Measurements from ENCODE around the gene SLC22A3.

SLC22A3 gene

DNA sequence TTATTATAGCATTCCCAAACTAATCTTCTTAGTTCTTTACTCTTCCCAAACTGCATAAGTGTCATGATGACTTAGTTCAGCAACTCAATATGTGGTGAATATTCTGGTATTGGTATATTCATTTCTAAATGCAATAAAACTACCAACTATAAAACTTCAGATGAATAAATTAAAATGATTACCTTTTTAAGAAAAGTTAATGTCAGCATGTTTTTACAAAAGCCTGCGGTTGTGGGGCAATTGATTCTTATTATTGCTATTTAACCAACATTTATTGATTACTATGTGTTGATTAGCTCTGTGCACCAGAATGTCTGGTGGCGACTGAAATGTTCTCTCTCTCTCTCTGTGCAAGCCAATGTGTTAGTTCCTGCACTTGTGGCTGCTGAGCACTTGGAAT is 5.0 kb upstream of the SLC22A3 start:
- CTCF ChIA-PET: no interaction called here
- TF ChIP-seq, protein P1, sequence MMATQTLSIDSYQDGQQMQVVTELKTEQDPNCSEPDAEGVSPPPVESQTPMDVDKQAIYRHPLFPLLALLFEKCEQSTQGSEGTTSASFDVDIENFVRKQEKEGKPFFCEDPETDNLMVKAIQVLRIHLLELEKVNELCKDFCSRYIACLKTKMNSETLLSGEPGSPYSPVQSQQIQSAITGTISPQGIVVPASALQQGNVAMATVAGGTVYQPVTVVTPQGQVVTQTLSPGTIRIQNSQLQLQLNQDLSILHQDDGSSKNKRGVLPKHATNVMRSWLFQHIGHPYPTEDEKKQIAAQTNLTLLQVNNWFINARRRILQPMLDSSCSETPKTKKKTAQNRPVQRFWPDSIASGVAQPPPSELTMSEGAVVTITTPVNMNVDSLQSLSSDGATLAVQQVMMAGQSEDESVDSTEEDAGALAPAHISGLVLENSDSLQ (IDR thresholded peaks at IDR 0.05): no peak
- TF ChIP-seq NFRKB (IDR thresholded peaks at IDR 0.05) (no peak), HDGF (IDR thresholded peaks at IDR 0.05; ENCODE audit: borderline replicate concordance) (no peak), SUZ12 (IDR thresholded peaks at IDR 0.05) (no peak), L3MBTL2 (conservative IDR thresholded peaks at IDR 0.05) (no peak), FOXK2 (IDR thresholded peaks at IDR 0.05) (no peak), ZNF384 (IDR thresholded peaks at IDR 0.05) (no peak), ELF4 (IDR thresholded peaks at IDR 0.05) (no peak), SP1 (IDR thresholded peaks at IDR 0.05) (no peak), CTBP1 (IDR thresholded peaks at IDR 0.05; ENCODE audit: borderline replicate concordance) (no peak)
- POLR2A ChIA-PET: no interaction called here

DNA sequence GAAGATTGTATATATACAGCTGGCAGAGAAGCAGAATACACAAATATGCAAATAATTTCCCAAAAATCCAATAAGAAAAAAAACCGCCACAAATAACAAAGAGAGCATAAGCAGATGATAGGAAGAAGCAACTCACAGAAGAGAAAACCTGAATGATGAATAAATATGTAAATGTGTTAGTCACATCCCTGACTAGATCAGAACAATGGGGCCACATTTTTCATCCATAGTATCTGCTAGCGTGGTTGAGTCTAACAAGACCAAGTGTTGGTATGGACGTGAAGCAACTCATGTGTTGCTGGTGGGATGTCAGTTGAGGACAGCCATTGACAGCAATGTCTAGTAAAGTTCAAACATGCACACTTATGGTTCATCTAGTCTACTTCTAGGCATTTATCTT is 3.9 kb upstream of the SLC22A3 start:
- no peak for DNase-seq (ENCODE audit: extremely low spot score)
- CTCF ChIA-PET: no interaction called here
- POLR2A ChIA-PET: no interaction called here
- TF ChIP-seq, protein P1 (IDR thresholded peaks at IDR 0.05): no peak
- no peak for TF ChIP-seq L3MBTL2 (conservative IDR thresholded peaks at IDR 0.05)
- no peak for TF ChIP-seq SP1 (IDR thresholded peaks at IDR 0.05)
- no peak for TF ChIP-seq BHLHE40 (IDR thresholded peaks at IDR 0.05; ENCODE audit: borderline replicate concordance)
- no peak for TF ChIP-seq FOXM1 (IDR thresholded peaks at IDR 0.05; ENCODE audit: borderline replicate concordance)
- no peak for TF ChIP-seq ARNT (IDR thresholded peaks at IDR 0.05)
- TF ChIP-seq NFRKB (IDR thresholded peaks at IDR 0.05): no peak
- no peak for TF ChIP-seq TARDBP (IDR thresholded peaks at IDR 0.05)
- no peak for TF ChIP-seq LEF1 (IDR thresholded peaks at IDR 0.05; ENCODE audit: borderline replicate concordance)
- TF ChIP-seq FOXA1 (IDR thresholded peaks at IDR 0.05): no peak
- no peak for TF ChIP-seq HDGF (IDR thresholded peaks at IDR 0.05; ENCODE audit: borderline replicate concordance)
- TF ChIP-seq ZNF384 (IDR thresholded peaks at IDR 0.05): no peak
- no peak for TF ChIP-seq FOXK2 (IDR thresholded peaks at IDR 0.05)
- no peak for TF ChIP-seq SUZ12 (IDR thresholded peaks at IDR 0.05)

More for the DNA sequence above, 5.0 kb upstream of the SLC22A3 start:
- DNase-seq (ENCODE audit: extremely low spot score): no peak

DNA sequence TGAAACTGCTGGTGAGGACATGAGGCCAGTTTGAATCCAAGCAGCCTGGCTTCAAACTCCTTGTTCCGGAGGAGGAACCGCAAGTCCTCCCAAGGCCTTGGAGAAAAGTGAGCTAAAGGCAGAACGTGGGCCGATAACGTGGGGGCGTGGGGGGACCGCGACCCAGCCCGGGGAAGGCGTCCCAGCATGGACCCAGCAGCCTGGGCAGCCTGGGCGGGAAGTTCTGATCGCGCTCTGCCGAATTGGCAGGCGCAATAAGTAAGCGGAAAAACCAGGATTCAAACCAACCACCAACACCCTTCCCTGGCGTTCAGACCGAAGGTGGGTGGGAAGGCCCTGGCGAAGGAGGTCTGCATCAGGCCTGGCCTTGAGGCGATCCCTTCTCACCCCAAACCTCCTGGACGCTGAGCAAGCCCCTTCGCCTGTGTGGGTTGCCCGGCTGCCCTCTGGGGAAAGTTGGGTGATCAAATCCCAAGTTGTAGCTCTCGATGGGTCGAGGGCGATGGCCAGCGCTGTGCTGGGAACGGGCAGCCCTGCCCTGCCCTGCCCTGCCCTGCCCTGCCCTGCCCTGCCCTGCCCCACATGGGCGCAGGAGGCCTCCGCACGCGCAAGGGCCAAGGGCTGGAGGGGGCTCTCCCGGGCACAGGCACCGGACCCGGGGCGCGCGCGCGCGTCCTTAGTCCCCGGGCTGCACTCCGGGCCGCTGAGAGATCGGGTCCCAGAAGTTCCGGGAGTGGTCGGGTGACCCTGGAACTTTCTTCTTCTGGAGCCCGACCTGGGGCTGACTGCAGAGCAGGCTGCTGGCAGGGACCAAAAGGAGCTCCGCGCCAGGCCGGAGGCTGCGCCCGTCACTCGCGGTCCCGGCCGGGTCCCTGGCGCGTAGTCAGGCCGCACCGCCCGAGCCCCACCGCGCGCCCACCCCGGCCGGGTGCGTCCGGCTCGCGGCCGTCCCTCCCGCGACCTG is 637 bp upstream of the SLC22A3 start:
- no peak for DNase-seq (ENCODE audit: extremely low spot score)
- ChIA-PET CTCF (no interaction called here), POLR2A (no interaction called here)
- TF ChIP-seq SUZ12 (IDR thresholded peaks at IDR 0.05) (no peak), FOXA1 (IDR thresholded peaks at IDR 0.05) (no peak), ELF4 (IDR thresholded peaks at IDR 0.05) (no peak), SP1 (IDR thresholded peaks at IDR 0.05) (no peak), FOXK2 (IDR thresholded peaks at IDR 0.05) (no peak), FOXM1 (IDR thresholded peaks at IDR 0.05; ENCODE audit: borderline replicate concordance) (no peak), ZNF384 (IDR thresholded peaks at IDR 0.05) (no peak), LEF1 (IDR thresholded peaks at IDR 0.05; ENCODE audit: borderline replicate concordance) (no peak), L3MBTL2 (conservative IDR thresholded peaks at IDR 0.05) (no peak), ARNT (IDR thresholded peaks at IDR 0.05) (no peak), HDGF (IDR thresholded peaks at IDR 0.05; ENCODE audit: borderline replicate concordance) (no peak), NFRKB (IDR thresholded peaks at IDR 0.05) (no peak), TARDBP (IDR thresholded peaks at IDR 0.05) (no peak), BHLHE40 (IDR thresholded peaks at IDR 0.05; ENCODE audit: borderline replicate concordance) (no peak), CTBP1 (IDR thresholded peaks at IDR 0.05; ENCODE audit: borderline replicate concordance) (no peak)
- TF ChIP-seq, protein P1 (IDR thresholded peaks at IDR 0.05): no peak

DNA sequence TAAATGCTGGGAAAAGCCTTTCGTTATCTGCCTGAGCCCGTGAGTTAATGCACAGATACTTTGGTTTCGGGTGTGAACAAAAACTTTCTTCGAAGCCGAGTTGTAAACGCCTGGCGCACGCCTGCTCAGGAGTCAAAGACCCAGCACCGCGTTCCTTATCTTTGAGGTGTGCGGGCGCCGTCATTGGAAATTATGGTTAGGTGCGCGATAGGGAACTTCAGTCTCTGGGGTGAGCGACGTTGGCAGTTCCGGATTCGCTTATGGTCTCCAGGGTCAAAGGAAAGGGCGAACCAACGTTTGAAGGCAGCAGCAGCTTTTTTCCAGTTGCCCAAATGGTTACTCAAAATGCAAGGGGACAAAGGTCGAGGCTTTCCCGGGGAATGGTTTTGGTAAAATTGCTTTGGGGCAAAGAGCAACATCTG is 853 bp downstream of the SLC22A3 start:
- DNase-seq (ENCODE audit: extremely low spot score): no peak
- POLR2A ChIA-PET: no interaction called here
- CTCF ChIA-PET: no interaction called here
- no peak for TF ChIP-seq FOXK2 (IDR thresholded peaks at IDR 0.05)
- no peak for TF ChIP-seq CTBP1 (IDR thresholded peaks at IDR 0.05; ENCODE audit: borderline replicate concordance)
- TF ChIP-seq FOXA1 (IDR thresholded peaks at IDR 0.05): no peak
- no peak for TF ChIP-seq ARNT (IDR thresholded peaks at IDR 0.05)
- no peak for TF ChIP-seq HDGF (IDR thresholded peaks at IDR 0.05; ENCODE audit: borderline replicate concordance)
- TF ChIP-seq SP1 (IDR thresholded peaks at IDR 0.05): no peak
- no peak for TF ChIP-seq L3MBTL2 (conservative IDR thresholded peaks at IDR 0.05)
- no peak for TF ChIP-seq ZNF384 (IDR thresholded peaks at IDR 0.05)
- no peak for TF ChIP-seq TARDBP (IDR thresholded peaks at IDR 0.05)
- no peak for TF ChIP-seq NFRKB (IDR thresholded peaks at IDR 0.05)
- no peak for TF ChIP-seq LEF1 (IDR thresholded peaks at IDR 0.05; ENCODE audit: borderline replicate concordance)
- no peak for TF ChIP-seq SUZ12 (IDR thresholded peaks at IDR 0.05)
- TF ChIP-seq, protein P1 (IDR thresholded peaks at IDR 0.05): no peak
- TF ChIP-seq ELF4 (IDR thresholded peaks at IDR 0.05): no peak
- TF ChIP-seq BHLHE40 (IDR thresholded peaks at IDR 0.05; ENCODE audit: borderline replicate concordance): no peak
- TF ChIP-seq FOXM1 (IDR thresholded peaks at IDR 0.05; ENCODE audit: borderline replicate concordance): no peak

DNA sequence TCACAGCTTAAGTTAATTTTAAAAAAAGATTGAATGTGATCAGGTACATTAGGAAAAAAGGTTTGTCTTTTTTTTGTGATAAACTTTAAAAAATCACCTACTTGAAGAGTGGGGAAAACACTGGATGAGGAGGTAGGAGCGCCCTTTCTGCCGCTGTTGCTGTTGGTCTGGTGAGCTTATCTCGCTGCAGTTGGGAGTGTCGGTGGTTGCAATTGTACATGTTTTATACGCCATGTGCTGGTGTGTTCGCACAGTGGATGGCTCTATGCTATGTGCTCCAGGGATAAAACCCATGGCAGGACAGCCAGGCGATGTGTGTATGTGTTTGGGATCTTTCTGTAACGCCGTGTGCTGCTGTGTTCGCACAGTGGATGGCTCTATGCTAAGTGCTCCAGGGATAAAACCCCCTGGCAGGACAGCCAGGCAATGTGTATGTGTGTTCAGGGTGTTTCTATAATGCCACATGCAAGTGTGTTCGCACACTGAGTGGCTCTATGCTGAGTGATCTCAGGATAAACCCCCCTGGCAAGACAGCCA is 1.7 kb downstream of the SLC22A3 start:
- ChIA-PET CTCF (no interaction called here), POLR2A (no interaction called here)
- DNase-seq (ENCODE audit: extremely low spot score): no peak
- TF ChIP-seq HDGF (IDR thresholded peaks at IDR 0.05; ENCODE audit: borderline replicate concordance): no peak
- no peak for TF ChIP-seq SUZ12 (IDR thresholded peaks at IDR 0.05)
- TF ChIP-seq L3MBTL2 (conservative IDR thresholded peaks at IDR 0.05): no peak
- no peak for TF ChIP-seq FOXA1 (IDR thresholded peaks at IDR 0.05)
- no peak for TF ChIP-seq BHLHE40 (IDR thresholded peaks at IDR 0.05; ENCODE audit: borderline replicate concordance)
- TF ChIP-seq ELF4 (IDR thresholded peaks at IDR 0.05): no peak
